ENCODE measurements around the gene NELFB.

- TF ChIP-seq CTCF (conservative IDR thresholded peaks at IDR 0.05; ENCODE audit: low read depth, low read length) (peak; percentile 36), SMC3 (IDR thresholded peaks at IDR 0.05; ENCODE audit: low read depth, low read length) (peak; percentile 14; the same call in 1 of the 2 replicates)
These were observed 39.6 kb downstream of the NELFB start for GRCh38 chr9:137294681-137295237.

Data from IMR-90 (cell line).